Liver (tissue), 9 donors: ENCODE results near the gene PWWP2B. TPM values are rescaled to one million over a fixed set of nuclear protein-coding genes. Genes with fewer than 3 reads are reported as not detected.
A peak's percentile ranks its signal among the peaks of the same experiment; 100 is the strongest.

Experiments used
- DNase-seq: peaks from one replicate; pipeline ENCODE4 v3.0.0-alpha.2; 2017; ENCODE audit warnings: low spot score
- H3K27ac ChIP-seq, 2 donors: one replicate each; pipeline ENCODE4 v1.7.0; 2013; ENCODE audit warnings: inconsistent platforms in 2 of 2, low read length in 2 of 2, control low read depth in 1 of 2, low read depth in 1 of 2, mild to moderate bottlenecking in 1 of 2
- H3K27me3 ChIP-seq, 4 donors: one replicate each; pipeline versions ENCODE4 v1.6.1 to v1.7.0; 2013; ENCODE audit warnings: low read length in 3 of 4, inconsistent platforms in 1 of 4, mild to moderate bottlenecking in 1 of 4, moderate library complexity in 1 of 4; ENCODE audit not compliant: control insufficient read depth in 4 of 4, insufficient read depth in 4 of 4
- H3K36me3 ChIP-seq, 4 donors: one replicate each; pipeline versions ENCODE4 v1.6.1 to v1.7.0; 2013; ENCODE audit warnings: low read length in 3 of 4, mild to moderate bottlenecking in 3 of 4, low read depth in 1 of 4, moderate library complexity in 1 of 4; ENCODE audit not compliant: control insufficient read depth in 4 of 4, insufficient read depth in 3 of 4
- H3K4me1 ChIP-seq, 4 donors: one replicate each; pipeline versions ENCODE4 v1.6.1 to v1.7.0; 2013; ENCODE audit warnings: low read length in 3 of 4, mild to moderate bottlenecking in 3 of 4, moderate library complexity in 1 of 4; ENCODE audit not compliant: control insufficient read depth in 4 of 4, insufficient read depth in 4 of 4
- H3K4me3 ChIP-seq, 3 donors: one replicate each; pipeline versions ENCODE4 v1.6.1 to v1.7.0; 2013; ENCODE audit warnings: low read length in 3 of 3, control low read depth in 1 of 3, low read depth in 1 of 3, mild to moderate bottlenecking in 1 of 3
- H3K9ac ChIP-seq, 2 donors: one replicate each; pipeline ENCODE4 v1.7.0; 2013; ENCODE audit warnings: low read length in 2 of 2, mild to moderate bottlenecking in 2 of 2, moderate library complexity in 2 of 2, control low read depth in 1 of 2, low read depth in 1 of 2
- H3K9me3 ChIP-seq, 4 donors: one replicate each; pipeline versions ENCODE4 v1.6.1 to v1.7.0; 2013; ENCODE audit warnings: low read length in 3 of 4; ENCODE audit not compliant: control insufficient read depth in 4 of 4
- ATF3 ChIP-seq: IDR thresholded peaks from 2 replicates; pipeline ENCODE4 v1.6.1; 2016; ENCODE audit warnings: antibody characterized with exemption
- EGR1 ChIP-seq, 2 donors: IDR thresholded peaks; 2 replicates each; pipeline ENCODE4 v1.6.1; 2016 to 2018; ENCODE audit warnings: antibody characterized with exemption in 2 of 2, low read depth in 2 of 2
- FOXA1 ChIP-seq: IDR thresholded peaks from 2 replicates; pipeline ENCODE4 v1.6.1; 2016; ENCODE audit warnings: antibody characterized with exemption
- GABPA ChIP-seq, 2 donors: IDR thresholded peaks in 1 of 2; conservative IDR thresholded peaks in 1 of 2; 2 replicates each; pipeline ENCODE4 v1.6.1; 2016; ENCODE audit warnings: antibody characterized with exemption in 2 of 2, mild to moderate bottlenecking in 1 of 2, moderate library complexity in 1 of 2
- HNF4A ChIP-seq, 2 donors: conservative IDR thresholded peaks; 2 replicates each; pipeline ENCODE4 v1.6.1; 2016; ENCODE audit warnings: antibody characterized with exemption in 2 of 2, mild to moderate bottlenecking in 2 of 2
- HNF4G ChIP-seq: IDR thresholded peaks from 2 replicates; pipeline ENCODE4 v1.6.1; 2016; ENCODE audit warnings: antibody characterized with exemption
- JUND ChIP-seq, 2 donors: IDR thresholded peaks; 2 replicates each; pipeline ENCODE4 v1.6.1; 2016; ENCODE audit warnings: antibody characterized with exemption in 2 of 2
- NR2F2 ChIP-seq: IDR thresholded peaks from 2 replicates; pipeline ENCODE4 v1.6.1; 2016; ENCODE audit warnings: antibody characterized with exemption
- SP1 ChIP-seq: IDR thresholded peaks from 2 replicates; pipeline ENCODE4 v1.6.1; 2018; ENCODE audit warnings: antibody characterized with exemption, mild to moderate bottlenecking
- TAF1 ChIP-seq: conservative IDR thresholded peaks from 2 replicates; pipeline ENCODE4 v1.6.1; 2016; ENCODE audit warnings: antibody characterized with exemption, mild to moderate bottlenecking
- ZBTB33 ChIP-seq: IDR thresholded peaks from 2 replicates; pipeline ENCODE4 v1.6.1; 2016; ENCODE audit warnings: antibody characterized with exemption
- WGBS: extraction: QIAGEN DNeasy Blood & Tissue Kit; methylation state at CpG from one replicate; pipeline ENCODE4 v1.1.7; 2013; 5-methylcytosine and 5-hydroxymethylcytosine counted together
- polyA plus RNA-seq, 2 donors: library from polyadenylated mRNA; stranded (reverse) in 1 of 2; unstranded in 1 of 2; fragments of 200-250 nt in 1 of 2; fragments of >200 nt in 1 of 2; fragmentation: Nextera tagmentation in 1 of 2; extraction: Ambion mirVana in 1 of 2; gene quantifications; one replicate each; pipeline versions ENCODE4 v1.2.1 to v1.2.3, GENCODE V29; 2013 to 2015
- total RNA-seq, 2 donors: library from RNA; depleted of rRNA; stranded (reverse); fragments of >200 nt; gene quantifications; one replicate each; pipeline ENCODE4 v1.2.3, GENCODE V29; 2014
- TF ChIP-seq, protein P1 (sequence below): fragments of 150-350 bp; IDR thresholded peaks from 2 replicates; pipeline ENCODE4 v1.5.1; 2017; ENCODE audit warnings: improper control_type of control experiment, low read depth, low read length; ENCODE audit not compliant: missing input control
- TF ChIP-seq, protein P2 (sequence below): IDR thresholded peaks from 2 replicates; pipeline ENCODE4 v1.6.1; 2016; ENCODE audit warnings: antibody characterized with exemption, mild to moderate bottlenecking
- donor health status: healthy.
- donor health status: healthy.
- donor health status: healthy.
- donor health status: healthy.
- donor health status: healthy.

PWWP2B gene
- total and polyA plus RNA-seq, 4 donors, result 0.75 to 4.2 (median 3.6) TPM

DNA sequence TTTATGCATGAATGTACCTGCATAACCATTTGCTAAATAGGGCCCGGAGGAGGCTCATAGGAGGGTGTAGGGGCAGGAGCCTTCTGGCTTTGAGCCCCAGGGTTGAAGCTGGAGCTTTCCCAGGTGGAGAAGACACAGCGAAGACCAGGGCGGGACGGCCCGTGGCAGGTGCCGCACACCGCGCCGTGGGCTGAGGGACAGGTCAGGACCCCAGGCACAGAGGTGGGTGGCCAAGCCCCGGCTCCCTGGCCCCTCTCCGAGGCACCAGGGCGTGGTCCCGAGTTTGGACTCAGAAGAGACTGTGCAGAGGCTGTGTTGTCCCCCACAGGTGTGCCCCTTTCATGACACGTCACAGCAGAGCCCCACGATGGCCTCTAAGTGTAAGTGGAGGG, 56.5 kb downstream of the PWWP2B start:
- Histone ChIP-seq H3K27me3 (no peaks in the 10 kb centered on the region), H3K27ac (no peak overlapping the region), H3K9ac (no peak overlapping the region), H3K9me3 (no peaks in the 10 kb centered on the region), H3K4me1 (peaks cover 7 to 24% (median 14%) of the 10 kb centered on the region in 4 donors), H3K4me3 (peak overlapping the region in 1 of 3 donors; percentile 17), H3K36me3 (no peaks in the 10 kb centered on the region)
- no peak for TF ChIP-seq TAF1
- no peak for TF ChIP-seq ZBTB33
- TF ChIP-seq ATF3, result no peak
- TF ChIP-seq GABPA (IDR thresholded peaks at IDR 0.05 in 1 of 2, conservative IDR thresholded peaks at IDR 0.05 in 1 of 2), result no peak
- TF ChIP-seq, protein P1, sequence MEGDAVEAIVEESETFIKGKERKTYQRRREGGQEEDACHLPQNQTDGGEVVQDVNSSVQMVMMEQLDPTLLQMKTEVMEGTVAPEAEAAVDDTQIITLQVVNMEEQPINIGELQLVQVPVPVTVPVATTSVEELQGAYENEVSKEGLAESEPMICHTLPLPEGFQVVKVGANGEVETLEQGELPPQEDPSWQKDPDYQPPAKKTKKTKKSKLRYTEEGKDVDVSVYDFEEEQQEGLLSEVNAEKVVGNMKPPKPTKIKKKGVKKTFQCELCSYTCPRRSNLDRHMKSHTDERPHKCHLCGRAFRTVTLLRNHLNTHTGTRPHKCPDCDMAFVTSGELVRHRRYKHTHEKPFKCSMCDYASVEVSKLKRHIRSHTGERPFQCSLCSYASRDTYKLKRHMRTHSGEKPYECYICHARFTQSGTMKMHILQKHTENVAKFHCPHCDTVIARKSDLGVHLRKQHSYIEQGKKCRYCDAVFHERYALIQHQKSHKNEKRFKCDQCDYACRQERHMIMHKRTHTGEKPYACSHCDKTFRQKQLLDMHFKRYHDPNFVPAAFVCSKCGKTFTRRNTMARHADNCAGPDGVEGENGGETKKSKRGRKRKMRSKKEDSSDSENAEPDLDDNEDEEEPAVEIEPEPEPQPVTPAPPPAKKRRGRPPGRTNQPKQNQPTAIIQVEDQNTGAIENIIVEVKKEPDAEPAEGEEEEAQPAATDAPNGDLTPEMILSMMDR, result no peak
- TF ChIP-seq HNF4A (conservative IDR thresholded peaks at IDR 0.05), result no peak
- WGBS, result 60% methylated on average over 15 of the region's 15 CpGs
- DNase-seq, result no peak

DNA sequence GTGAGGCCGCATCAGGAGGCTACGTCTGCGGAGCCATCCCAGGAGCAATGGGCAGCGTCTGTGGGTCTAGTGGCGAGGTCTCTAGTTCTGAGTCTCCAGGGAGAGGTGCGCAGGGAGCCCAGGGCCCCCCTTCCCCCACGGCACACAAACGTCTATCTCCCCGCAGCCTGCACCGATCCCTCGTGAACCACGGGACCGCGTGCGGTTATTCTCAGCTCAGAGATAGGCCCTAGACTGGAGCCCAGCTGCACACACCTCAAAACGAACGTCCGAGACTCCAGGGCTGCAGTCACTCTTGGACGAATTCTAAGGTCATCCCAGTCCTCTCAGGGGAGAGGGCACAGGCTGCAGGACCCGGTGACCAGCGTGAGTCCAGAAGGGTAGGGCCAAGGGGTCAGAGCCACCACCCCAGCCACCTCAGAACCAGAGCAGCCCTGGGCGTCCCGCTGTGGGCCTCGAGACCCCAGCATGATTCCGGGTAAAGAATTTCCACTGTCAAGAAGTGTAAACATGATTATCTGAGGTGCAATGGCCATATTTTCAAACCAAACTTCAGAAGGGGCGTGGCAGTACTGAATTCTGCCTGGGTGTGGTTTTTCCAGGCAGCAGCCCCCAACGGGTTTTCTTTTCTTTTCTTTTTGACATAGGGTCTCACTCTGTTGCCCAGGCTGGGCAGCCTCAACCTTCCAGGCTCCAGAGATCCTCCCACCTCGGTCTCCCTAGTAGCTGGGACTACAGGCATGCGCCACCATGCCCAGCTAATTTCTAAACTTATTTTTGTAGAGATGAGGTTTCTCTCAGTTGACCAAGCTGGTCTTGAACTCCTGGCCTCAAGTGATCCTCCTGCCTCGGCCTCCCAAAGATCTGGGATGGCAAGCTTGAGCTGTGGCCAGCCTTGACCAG, 57.5 kb downstream of the PWWP2B start:
- Histone ChIP-seq H3K27me3 (no peaks in the 10 kb centered on the region), H3K9me3 (no peaks in the 10 kb centered on the region), H3K4me3 (no peak overlapping the region), H3K27ac (no peak overlapping the region), H3K4me1 (peaks cover 11 to 35% (median 20%) of the 10 kb centered on the region in 4 donors), H3K9ac (no peak overlapping the region), H3K36me3 (no peaks in the 10 kb centered on the region)
- no peak for TF ChIP-seq SP1
- TF ChIP-seq HNF4G, result no peak
- TF ChIP-seq NR2F2, result no peak
- TF ChIP-seq EGR1 (IDR thresholded peaks at IDR 0.05; ENCODE audit: low read depth in 2 of 2), result no peak
- TF ChIP-seq, protein P1, result no peak
- TF ChIP-seq, protein P2, sequence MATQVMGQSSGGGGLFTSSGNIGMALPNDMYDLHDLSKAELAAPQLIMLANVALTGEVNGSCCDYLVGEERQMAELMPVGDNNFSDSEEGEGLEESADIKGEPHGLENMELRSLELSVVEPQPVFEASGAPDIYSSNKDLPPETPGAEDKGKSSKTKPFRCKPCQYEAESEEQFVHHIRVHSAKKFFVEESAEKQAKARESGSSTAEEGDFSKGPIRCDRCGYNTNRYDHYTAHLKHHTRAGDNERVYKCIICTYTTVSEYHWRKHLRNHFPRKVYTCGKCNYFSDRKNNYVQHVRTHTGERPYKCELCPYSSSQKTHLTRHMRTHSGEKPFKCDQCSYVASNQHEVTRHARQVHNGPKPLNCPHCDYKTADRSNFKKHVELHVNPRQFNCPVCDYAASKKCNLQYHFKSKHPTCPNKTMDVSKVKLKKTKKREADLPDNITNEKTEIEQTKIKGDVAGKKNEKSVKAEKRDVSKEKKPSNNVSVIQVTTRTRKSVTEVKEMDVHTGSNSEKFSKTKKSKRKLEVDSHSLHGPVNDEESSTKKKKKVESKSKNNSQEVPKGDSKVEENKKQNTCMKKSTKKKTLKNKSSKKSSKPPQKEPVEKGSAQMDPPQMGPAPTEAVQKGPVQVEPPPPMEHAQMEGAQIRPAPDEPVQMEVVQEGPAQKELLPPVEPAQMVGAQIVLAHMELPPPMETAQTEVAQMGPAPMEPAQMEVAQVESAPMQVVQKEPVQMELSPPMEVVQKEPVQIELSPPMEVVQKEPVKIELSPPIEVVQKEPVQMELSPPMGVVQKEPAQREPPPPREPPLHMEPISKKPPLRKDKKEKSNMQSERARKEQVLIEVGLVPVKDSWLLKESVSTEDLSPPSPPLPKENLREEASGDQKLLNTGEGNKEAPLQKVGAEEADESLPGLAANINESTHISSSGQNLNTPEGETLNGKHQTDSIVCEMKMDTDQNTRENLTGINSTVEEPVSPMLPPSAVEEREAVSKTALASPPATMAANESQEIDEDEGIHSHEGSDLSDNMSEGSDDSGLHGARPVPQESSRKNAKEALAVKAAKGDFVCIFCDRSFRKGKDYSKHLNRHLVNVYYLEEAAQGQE, result no peak
- no peak for TF ChIP-seq ATF3
- no peak for TF ChIP-seq JUND (IDR thresholded peaks at IDR 0.05)
- no peak for TF ChIP-seq FOXA1
- TF ChIP-seq TAF1, result no peak
- TF ChIP-seq ZBTB33, result no peak
- 87% methylated on average over 30 of the region's 30 CpGs for WGBS
- DNase-seq, result no peak
